ENCODE measurements around the gene BMP7. TPM values are rescaled to one million over a fixed set of nuclear protein-coding genes. Genes with fewer than 3 reads are reported as not detected.
"Not testable (repeated sequence)": the region's sequence is repeated elsewhere in the genome, so short reads cannot be mapped to it uniquely, and the experiment has no call there.

The BMP7 gene
- total RNA-seq, 2 experiments from 2014 or later, result not detected

- no peak overlapping the region for H3K27ac Mint-ChIP-seq
- H3K4me1 Mint-ChIP-seq (ENCODE audit: low read depth), result no peaks in the 10 kb centered on the region
- H3K4me3 Mint-ChIP-seq, result no peak overlapping the region
- ATAC-seq (ENCODE audit: poor library complexity) (no peak), DNase-seq (no peak)
- intact Hi-C loops (cut with DNase I, micrococcal nuclease), result no loop called here
- Histone ChIP-seq H3K4me1 (ENCODE audit: insufficient read depth, low read length) (no peaks in the 10 kb centered on the region), H3K9me3 (ENCODE audit: control insufficient read depth in 1 of 2, insufficient read depth in 1 of 2, low read length in 2 of 2) (peaks cover 0 to 5% of the 10 kb centered on the region in 2 experiments), H3K27ac (ENCODE audit: low read depth in 1 of 2, low read length in 2 of 2) (no peak overlapping the region), H3K36me3 (ENCODE audit: insufficient read depth, low read length) (no peaks in the 10 kb centered on the region), H3K27me3 (ENCODE audit: control insufficient read depth in 1 of 2, insufficient read depth in 2 of 2, low read length in 2 of 2) (peaks cover 4 to 9% of the 10 kb centered on the region in 2 experiments), H3K4me3 (ENCODE audit: low read length) (no peak overlapping the region)
- no peaks in the 10 kb centered on the region for H3K9me3 Mint-ChIP-seq
- peaks cover 23% of the 10 kb centered on the region for H3K27me3 Mint-ChIP-seq
- TF ChIP-seq CTCF (IDR thresholded peaks at IDR 0.05), result no peak
- ChIA-PET CTCF (no interaction called here), POLR2A (no interaction called here)
- no peaks in the 10 kb centered on the region for H3K36me3 Mint-ChIP-seq (ENCODE audit: low read depth)
Observed at GRCh38 chr20:57240581-57241362, 25.7 kb downstream of the BMP7 start.

GRCh38 chr20:57239725-57240124 lies 26.7 kb downstream of the BMP7 start:
- ATAC-seq (ENCODE audit: poor library complexity); H3K36me3 Mint-ChIP-seq (ENCODE audit: low read depth); H3K36me3 ChIP-seq (ENCODE audit: insufficient read depth, low read length); H3K4me3 ChIP-seq (ENCODE audit: low read length); H3K4me1 Mint-ChIP-seq (ENCODE audit: low read depth); H3K4me1 ChIP-seq (ENCODE audit: insufficient read depth, low read length); H3K9me3 Mint-ChIP-seq; CTCF ChIA-PET; intact Hi-C loops (cut with DNase I, micrococcal nuclease); H3K27ac ChIP-seq (ENCODE audit: low read depth in 1 of 2, low read length in 2 of 2); H3K27ac Mint-ChIP-seq; H3K4me3 Mint-ChIP-seq; DNase-seq; H3K9me3 ChIP-seq (ENCODE audit: control insufficient read depth in 1 of 2, insufficient read depth in 1 of 2, low read length in 2 of 2); POLR2A ChIA-PET: not testable (repeated sequence)
- peaks cover 9 to 12% of the 10 kb centered on the region in 2 experiments for H3K27me3 ChIP-seq (ENCODE audit: control insufficient read depth in 1 of 2, insufficient read depth in 2 of 2, low read length in 2 of 2)
- peaks cover 32% of the 10 kb centered on the region for H3K27me3 Mint-ChIP-seq

- ATAC-seq (ENCODE audit: poor library complexity); H3K27ac ChIP-seq (ENCODE audit: low read depth in 1 of 2, low read length in 2 of 2); H3K36me3 Mint-ChIP-seq (ENCODE audit: low read depth); DNase-seq; H3K36me3 ChIP-seq (ENCODE audit: insufficient read depth, low read length); H3K4me1 ChIP-seq (ENCODE audit: insufficient read depth, low read length); H3K4me1 Mint-ChIP-seq (ENCODE audit: low read depth); CTCF ChIA-PET; H3K4me3 Mint-ChIP-seq; H3K27ac Mint-ChIP-seq; H3K4me3 ChIP-seq (ENCODE audit: low read length); intact Hi-C loops (cut with DNase I, micrococcal nuclease); H3K9me3 ChIP-seq (ENCODE audit: control insufficient read depth in 1 of 2, insufficient read depth in 1 of 2, low read length in 2 of 2); H3K9me3 Mint-ChIP-seq; POLR2A ChIA-PET: not testable (repeated sequence)
- H3K27me3 ChIP-seq (ENCODE audit: control insufficient read depth in 1 of 2, insufficient read depth in 2 of 2, low read length in 2 of 2), result peaks cover 9 to 12% of the 10 kb centered on the region in 2 experiments
- peaks cover 36% of the 10 kb centered on the region for H3K27me3 Mint-ChIP-seq
Observed at GRCh38 chr20:57239324-57239723, 27.1 kb downstream of the BMP7 start.

GRCh38 chr20:57238089-57238488 lies 28.4 kb downstream of the BMP7 start:
- no peak for DNase-seq
- H3K4me3 Mint-ChIP-seq, result no peak overlapping the region
- CTCF ChIA-PET, result no interaction called here
- no peak overlapping the region for H3K27ac ChIP-seq (ENCODE audit: low read depth in 1 of 2, low read length in 2 of 2)
- peaks cover 12 to 17% of the 10 kb centered on the region in 2 experiments for H3K27me3 ChIP-seq (ENCODE audit: control insufficient read depth in 1 of 2, insufficient read depth in 2 of 2, low read length in 2 of 2)
- no peaks in the 10 kb centered on the region for H3K4me1 Mint-ChIP-seq (ENCODE audit: low read depth)
- H3K4me3 ChIP-seq (ENCODE audit: low read length), result no peak overlapping the region
- no peaks in the 10 kb centered on the region for H3K4me1 ChIP-seq (ENCODE audit: insufficient read depth, low read length)
- TF ChIP-seq CTCF (IDR thresholded peaks at IDR 0.05), result no peak
- no peaks in the 10 kb centered on the region for H3K36me3 ChIP-seq (ENCODE audit: insufficient read depth, low read length)
- no peak for ATAC-seq (ENCODE audit: poor library complexity)
- no peak overlapping the region for H3K27ac Mint-ChIP-seq
- POLR2A ChIA-PET, result no interaction called here
- H3K9me3 ChIP-seq (ENCODE audit: control insufficient read depth in 1 of 2, insufficient read depth in 1 of 2, low read length in 2 of 2), result peaks cover 0 to 5% of the 10 kb centered on the region in 2 experiments
- no peaks in the 10 kb centered on the region for H3K9me3 Mint-ChIP-seq
- H3K27me3 Mint-ChIP-seq, result peaks cover 41% of the 10 kb centered on the region
- intact Hi-C loops (cut with DNase I, micrococcal nuclease), result no loop called here
- H3K36me3 Mint-ChIP-seq (ENCODE audit: low read depth), result no peaks in the 10 kb centered on the region

All from CD4-positive, alpha-beta T cell (primary cell).